AG04450 (cell line): ENCODE results near the gene LOXL3. TPM values are rescaled to one million over a fixed set of nuclear protein-coding genes. Genes with fewer than 3 reads are reported as not detected.
"Not testable (repeated sequence)": the region's sequence is repeated elsewhere in the genome, so short reads cannot be mapped to it uniquely, and the experiment has no call there.

ENCODE experiments used
- CTCF ChIA-PET: fragments of 300-600, 350-600 bp; formaldehyde crosslinking; extraction: SDS; loops from one replicate; lab custom pipeline; 2022; ENCODE audit warnings: antibody characterized with exemption, inconsistent platforms; lab: Charles Lee
- POLR2A ChIA-PET: fragments of 350-600 bp; formaldehyde crosslinking; extraction: SDS; loops from one replicate; lab custom pipeline; 2021; ENCODE audit warnings: antibody characterized with exemption, inconsistent platforms; lab: Yijun Ruan, JAX
- DNase-seq: peaks from one replicate; pipeline ENCODE4 v3.0.0-alpha.2; 2011; ENCODE audit warnings: low read depth, low spot score
- H3K27ac ChIP-seq: one replicate; pipeline ENCODE4 v1.5.1; 2012; ENCODE audit warnings: low read depth, low read length, control low read depth
- H3K27me3 ChIP-seq: one replicate; pipeline ENCODE4 v1.6.0; 2012; ENCODE audit warnings: low read length; ENCODE audit not compliant: control insufficient read depth, insufficient read depth
- H3K4me3 ChIP-seq: 2 replicates; pipeline ENCODE4 v1.5.1; 2011; ENCODE audit warnings: mild to moderate bottlenecking, low read depth, low read length, control low read depth
- H3K9me3 ChIP-seq: 2 replicates; pipeline ENCODE4 v1.5.1; 2012; ENCODE audit warnings: low read length; ENCODE audit not compliant: control insufficient read depth, insufficient read depth
- CTCF ChIP-seq: IDR thresholded peaks from 2 replicates; pipeline ENCODE4 v1.5.1; 2011; ENCODE audit warnings: low read depth, low read length, control low read depth, inconsistent platforms
- polyA plus RNA-seq: library from polyadenylated mRNA; depleted of rRNA; stranded (reverse); fragments of >200 nt; gene quantifications from 2 replicates; pipeline ENCODE4 v1.2.3, GENCODE V29; 2011

The LOXL3 gene
- polyA plus RNA-seq, 1 experiment, result 41.1 TPM

DNA sequence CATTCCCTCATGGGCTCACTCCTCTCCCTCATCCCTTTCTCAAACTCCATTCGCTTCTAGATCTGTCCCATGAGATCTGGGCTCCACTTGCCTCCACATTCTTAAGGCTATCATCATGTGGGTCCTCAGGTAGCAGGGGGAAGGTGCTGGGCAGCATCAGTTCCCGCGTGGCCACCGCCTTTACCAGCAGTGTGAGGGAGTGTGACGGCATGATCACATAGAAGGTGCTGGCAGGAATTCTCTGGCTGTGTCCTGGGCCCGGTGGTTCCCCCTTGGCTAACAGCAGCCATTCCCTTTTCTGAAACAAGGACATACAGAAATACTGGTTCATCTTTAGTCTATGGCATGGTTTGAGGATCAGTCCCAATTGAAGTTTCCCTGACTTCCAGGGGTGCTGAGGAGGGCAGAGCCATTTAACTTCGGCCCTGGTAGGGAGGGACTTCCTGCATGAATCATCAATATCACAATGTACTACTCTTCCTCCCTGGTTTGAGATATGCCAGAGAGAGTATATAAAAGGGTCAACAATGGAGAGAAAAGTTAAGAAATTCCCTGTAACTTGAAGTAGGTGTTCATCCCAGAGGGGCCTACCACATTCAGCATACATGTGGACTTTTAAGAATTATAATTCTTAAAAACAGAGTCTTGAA lies 8.5 kb upstream of the LOXL3 start:
- H3K4me3 ChIP-seq, result no peak overlapping the region
- ChIA-PET POLR2A (no interaction called here), CTCF (no interaction called here)
- H3K27me3 ChIP-seq, result no peaks in the 10 kb centered on the region
- no peaks in the 10 kb centered on the region for H3K9me3 ChIP-seq
- DNase-seq, result no peak
- no peak for TF ChIP-seq CTCF
- H3K27ac ChIP-seq, result no peak overlapping the region

GRCh38 chr2:74561022-74561421 lies 7.3 kb upstream of the LOXL3 start:
- H3K4me3 ChIP-seq, DNase-seq, CTCF ChIA-PET, H3K27ac ChIP-seq, H3K27me3 ChIP-seq, H3K9me3 ChIP-seq: not testable (repeated sequence)
- POLR2A ChIA-PET, result interaction anchor here (0.6 kb wide), 1 partner anchor 309 kb away, joined by 5 read pairs; no protein-coding TSS in a partner anchor

GRCh38 chr2:74560591-74560990 lies 6.8 kb upstream of the LOXL3 start:
- no peak for DNase-seq
- POLR2A ChIA-PET, result interaction anchor here (0.6 kb wide), 1 partner anchor 309 kb away, joined by 5 read pairs; no protein-coding TSS in a partner anchor
- no peak for TF ChIP-seq CTCF
- no peak overlapping the region for H3K27ac ChIP-seq
- H3K9me3 ChIP-seq, result no peaks in the 10 kb centered on the region
- H3K27me3 ChIP-seq, result no peaks in the 10 kb centered on the region
- CTCF ChIA-PET, result no interaction called here
- no peak overlapping the region for H3K4me3 ChIP-seq

- no peak for TF ChIP-seq CTCF
- Histone ChIP-seq H3K27me3 (no peaks in the 10 kb centered on the region), H3K4me3 (no peak overlapping the region), H3K27ac (no peak overlapping the region), H3K9me3 (no peaks in the 10 kb centered on the region; the same call in 1 of the 2 replicates)
- ChIA-PET POLR2A (interaction anchor here (1.2 kb wide), 1 partner anchor 15 kb away, joined by 4 read pairs; no protein-coding TSS in a partner anchor), CTCF (interaction anchor here (1.8 kb wide), 1 partner anchor 28 kb away, joined by 7 read pairs; no protein-coding TSS in a partner anchor)
- no peak for DNase-seq
These were observed 6.2 kb upstream of the LOXL3 start for GRCh38 chr2:74559912-74560311.

- peak overlapping the region; percentile 4 for H3K27ac ChIP-seq
- no peak overlapping the region for H3K4me3 ChIP-seq
- ChIA-PET CTCF (interaction anchor here (1.8 kb wide), 1 partner anchor 29 kb away, joined by 7 read pairs; no protein-coding TSS in a partner anchor), POLR2A (interaction anchor here (1.1 to 1.2 kb wide), 2 partner anchors 9 to 17 kb away, joined by 4 to 5 read pairs; no protein-coding TSS in a partner anchor)
- H3K9me3 ChIP-seq, result no peaks in the 10 kb centered on the region; the same call in 1 of the 2 replicates
- H3K27me3 ChIP-seq, result no peaks in the 10 kb centered on the region
- no peak for DNase-seq
- no peak for TF ChIP-seq CTCF
These were observed 4.8 kb upstream of the LOXL3 start for GRCh38 chr2:74558284-74559230.
